Activated naive CD8-positive, alpha-beta T cell treated with anti-CD3 and anti-CD28 coated beads, Interleukin-2, amount 50 U/mL, for 16 hours (primary cell): Measurements from ENCODE around the gene SLC6A6.
A peak's percentile ranks its signal among the peaks of the same experiment; 100 is the strongest.

Experiments used
- DNase-seq: peaks from one replicate; pipeline ENCODE4 v3.0.0-alpha.2; 2020; ENCODE audit warnings: low read depth, low spot score

The SLC6A6 gene

GRCh38 chr3:14402304-14402811, at the start of gene SLC6A6:
TSS of gene SLC6A6 (plus strand) at chr3:14402606. CDS start at chr3:14443635, 41,029 bp downstream.
- DNase-seq, result peak; percentile 85

- no peak for DNase-seq
These were observed 48.9 kb upstream of the SLC6A6 start for GRCh38 chr3:14353502-14353901.

GRCh38 chr3:14357463-14357862, 44.9 kb upstream of the SLC6A6 start:
- DNase-seq, result no peak

- no peak for DNase-seq
These were observed 43.8 kb upstream of the SLC6A6 start for GRCh38 chr3:14358426-14359211.

- DNase-seq, result no peak
These were observed 43.1 kb upstream of the SLC6A6 start for GRCh38 chr3:14359348-14359747.

- no peak for DNase-seq
These were observed 42.1 kb upstream of the SLC6A6 start for GRCh38 chr3:14360123-14360881.

- no peak for DNase-seq
These were observed 41.2 kb upstream of the SLC6A6 start for GRCh38 chr3:14361068-14361677.

- DNase-seq, result no peak
These were observed 39.5 kb upstream of the SLC6A6 start for GRCh38 chr3:14362890-14363289.

GRCh38 chr3:14363379-14363778, 39.0 kb upstream of the SLC6A6 start:
- DNase-seq, result no peak

GRCh38 chr3:14363991-14364390, 38.4 kb upstream of the SLC6A6 start:
- no peak for DNase-seq

GRCh38 chr3:14364580-14365292, 37.7 kb upstream of the SLC6A6 start:
- DNase-seq, result no peak

- DNase-seq, result no peak
These were observed 36.2 kb upstream of the SLC6A6 start for GRCh38 chr3:14366248-14366647.

- no peak for DNase-seq
These were observed 35.2 kb upstream of the SLC6A6 start for GRCh38 chr3:14366915-14367823.

GRCh38 chr3:14368146-14368545, 34.3 kb upstream of the SLC6A6 start:
- DNase-seq, result no peak

- no peak for DNase-seq
These were observed 33.5 kb upstream of the SLC6A6 start for GRCh38 chr3:14368885-14369284.

- DNase-seq, result no peak
These were observed 32.4 kb upstream of the SLC6A6 start for GRCh38 chr3:14369675-14370669.

GRCh38 chr3:14370720-14371572, 31.5 kb upstream of the SLC6A6 start:
- DNase-seq, result no peak
